Measurements from ENCODE around the gene STRN.
"Not testable (repeated sequence)": the region's sequence is repeated elsewhere in the genome, so short reads cannot be mapped to it uniquely, and the experiment has no call there.

The STRN gene

DNA sequence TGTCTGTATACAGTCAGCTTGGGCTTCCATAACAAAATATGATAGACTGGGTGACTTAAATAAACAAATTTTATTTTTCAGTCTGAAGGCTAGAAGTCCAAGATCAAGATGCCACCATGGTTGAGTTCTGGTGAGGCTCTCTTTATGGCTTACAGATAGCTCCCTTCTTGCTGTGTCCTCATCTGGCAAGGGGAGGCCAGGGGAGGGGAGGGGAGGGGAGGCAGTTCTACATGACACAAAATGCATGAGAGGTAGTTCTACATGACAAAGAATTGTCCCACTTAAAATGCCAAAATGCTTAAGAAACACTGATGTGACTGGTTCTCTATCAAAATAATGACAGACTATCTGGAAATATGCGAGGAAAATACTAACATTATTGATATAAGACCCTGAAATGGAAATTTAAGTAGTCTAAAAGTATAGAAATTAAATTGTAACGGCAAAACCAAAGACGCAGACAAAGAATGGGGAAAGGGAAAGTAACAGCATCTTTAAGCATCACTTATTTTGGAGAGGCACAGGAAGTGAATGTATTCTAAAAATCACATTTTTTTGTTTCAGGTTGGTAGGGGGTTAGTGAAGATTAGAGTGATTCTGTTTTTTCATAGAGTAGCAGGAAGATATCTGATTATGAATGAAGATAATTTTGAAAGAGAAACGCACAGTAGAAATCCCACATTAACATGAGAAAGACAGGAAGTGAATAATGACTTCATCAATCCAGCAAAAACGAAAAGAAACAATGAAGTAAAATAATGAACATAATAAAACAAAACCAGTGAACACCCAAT, 131.4 kb downstream of the STRN start:
- DNase-seq (ENCODE audit: low read depth), result no peak

DNA sequence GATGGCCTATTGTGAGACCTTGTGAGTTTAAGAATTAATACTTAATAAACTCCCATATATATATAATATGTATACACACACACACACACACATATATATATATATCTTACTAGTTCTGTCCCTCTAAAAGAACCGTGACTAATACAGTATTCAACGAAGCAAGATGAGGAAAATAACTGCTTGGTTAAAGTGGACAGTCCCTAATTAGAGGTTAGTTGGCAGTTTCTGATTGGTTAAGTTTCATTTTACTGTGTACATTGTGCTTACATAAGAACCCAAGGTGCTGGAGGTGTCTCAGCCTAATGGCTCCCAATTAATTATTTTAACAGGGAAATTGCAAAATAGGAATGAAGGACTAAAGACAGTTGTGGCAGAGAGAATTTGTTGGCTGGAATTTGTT, 132.1 kb downstream of the STRN start:
- no peak for DNase-seq (ENCODE audit: low read depth)

- no peak for DNase-seq (ENCODE audit: low read depth)
These were observed 135.2 kb downstream of the STRN start for GRCh38 chr2:36831185-36831584.

DNA sequence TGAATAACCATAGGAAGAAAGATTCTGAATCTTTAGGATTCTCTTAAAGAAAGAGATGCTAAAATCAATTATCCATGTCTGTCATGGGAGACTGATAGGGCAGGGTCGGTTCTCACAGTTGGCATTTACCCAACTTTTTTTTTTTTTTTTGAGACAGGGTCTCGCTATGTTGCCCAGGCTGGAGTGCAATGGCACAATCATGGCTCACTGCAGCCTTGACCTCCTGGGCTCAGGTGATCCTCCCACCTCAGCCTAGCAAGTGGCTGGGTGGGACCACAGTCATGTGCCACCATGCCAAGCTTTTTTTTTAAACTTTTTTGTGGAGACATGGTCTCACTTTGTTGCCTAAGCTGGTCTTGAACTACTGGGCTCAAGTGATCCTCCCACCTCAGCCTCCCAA, 141.7 kb downstream of the STRN start:
- not testable (repeated sequence) for DNase-seq (ENCODE audit: low read depth)

DNA sequence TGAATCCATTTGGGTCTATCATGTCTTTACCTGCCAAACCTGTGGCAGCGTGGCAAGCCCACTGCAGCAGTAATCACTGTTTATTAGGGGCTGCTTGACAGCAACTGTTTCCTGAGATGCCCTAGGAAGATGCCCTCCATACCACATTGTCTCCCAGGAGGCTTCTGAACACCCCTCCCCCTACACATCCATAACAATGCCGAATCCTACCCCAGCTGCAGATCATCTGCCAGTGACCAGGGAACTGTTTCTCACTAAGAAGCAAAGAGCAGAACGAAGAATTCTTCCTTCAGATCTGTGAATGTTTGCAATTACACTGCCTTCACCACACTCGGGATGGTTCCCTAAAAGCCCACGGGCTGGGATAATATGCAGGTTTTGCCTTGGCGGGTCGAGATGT, 142.1 kb downstream of the STRN start:
- DNase-seq (ENCODE audit: low read depth), result no peak

DNA sequence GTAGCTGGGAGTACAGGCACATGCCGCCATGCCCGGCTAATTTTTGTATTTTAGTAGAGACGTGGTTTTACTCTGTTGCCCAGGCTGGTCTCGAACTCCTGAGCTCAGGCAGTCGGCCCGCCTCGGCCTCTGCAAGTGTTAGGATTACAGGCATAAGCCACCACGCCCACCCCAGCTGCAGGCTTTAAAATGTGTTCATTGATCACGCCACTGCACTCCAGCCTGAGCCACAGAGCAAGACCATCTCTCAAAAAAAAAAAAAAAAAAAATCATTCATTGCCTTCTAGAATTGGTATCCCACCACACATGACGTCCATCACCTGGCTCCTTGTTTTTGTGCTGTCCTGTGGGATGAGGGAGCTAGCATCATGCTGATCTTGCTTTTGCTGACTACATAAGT, 142.5 kb downstream of the STRN start:
- DNase-seq (ENCODE audit: low read depth), result no peak

- no peak for DNase-seq (ENCODE audit: low read depth)
These were observed 145.3 kb downstream of the STRN start for GRCh38 chr2:36820942-36821605.

DNA sequence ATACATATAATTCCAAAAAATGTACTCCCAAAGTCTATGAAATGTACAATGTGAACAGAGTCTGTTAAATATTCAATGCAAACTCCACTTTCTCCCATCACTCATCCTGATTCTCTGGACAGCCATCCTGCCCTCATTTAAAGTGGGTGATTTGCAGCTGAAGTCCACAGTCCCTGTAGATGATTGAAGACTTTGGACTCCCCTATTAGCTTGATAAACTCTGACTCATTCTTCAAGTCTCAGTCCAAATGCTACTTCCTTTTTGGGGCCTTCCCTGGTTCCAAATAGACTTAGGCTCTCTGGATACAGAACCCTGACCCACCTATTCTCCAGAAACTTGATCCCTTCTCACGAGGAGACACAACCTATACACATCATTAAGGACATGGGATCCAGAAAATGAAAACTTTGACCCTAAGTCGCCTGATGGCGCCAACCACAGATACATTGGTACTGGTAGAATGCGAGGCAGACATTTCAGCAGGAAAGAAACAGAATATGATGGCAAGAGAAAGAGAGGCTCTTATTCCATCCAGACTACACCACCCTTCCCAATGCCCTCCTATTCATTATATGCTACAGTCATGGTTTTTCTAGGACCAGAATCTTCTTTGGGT, 147.1 kb downstream of the STRN start:
- DNase-seq (ENCODE audit: low read depth), result no peak

GRCh38 chr2:36818542-36818941, 147.8 kb downstream of the STRN start:
- no peak for DNase-seq (ENCODE audit: low read depth)

GRCh38 chr2:36812196-36812595, 154.1 kb downstream of the STRN start:
- DNase-seq (ENCODE audit: low read depth), result no peak

DNA sequence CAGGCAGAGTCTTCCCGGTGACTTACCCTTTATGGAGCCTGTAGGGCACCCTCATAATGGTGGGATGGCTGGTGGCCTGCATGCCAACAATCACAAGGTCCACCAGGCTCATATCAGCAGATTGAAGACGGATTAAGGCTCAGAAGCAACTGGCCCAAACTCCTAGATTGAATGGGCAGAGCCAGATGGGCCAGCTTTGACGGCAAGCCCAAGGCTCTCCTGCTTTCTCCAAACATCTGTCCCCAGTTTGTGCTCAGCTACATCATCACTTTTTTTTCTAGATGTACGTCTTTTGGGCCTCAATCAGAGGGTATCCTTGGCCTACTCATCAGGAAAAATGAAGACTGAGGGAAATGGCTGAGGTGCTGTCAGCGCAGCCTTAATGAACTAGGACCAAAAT, 155.3 kb downstream of the STRN start:
- no peak for DNase-seq (ENCODE audit: low read depth)

DNA sequence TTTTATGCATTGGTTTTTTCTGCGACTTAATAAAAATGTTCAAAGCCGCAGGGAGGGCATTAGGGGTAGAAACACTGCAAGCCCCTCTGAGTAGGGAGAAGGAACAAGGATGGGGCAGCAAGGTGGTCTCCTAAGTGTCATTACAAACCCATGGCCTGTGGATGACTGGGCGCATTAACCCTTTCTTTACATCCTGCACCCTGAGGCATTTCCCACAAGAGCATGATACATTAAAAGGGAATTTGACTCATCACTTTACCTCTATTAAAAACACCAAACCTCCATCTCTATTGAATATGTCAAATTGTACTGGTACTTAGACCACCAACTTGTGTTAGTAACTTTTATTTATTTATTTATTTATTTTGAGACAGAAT, 157.3 kb downstream of the STRN start:
- no peak for DNase-seq (ENCODE audit: low read depth)

GRCh38 chr2:36808386-36809068, 157.8 kb downstream of the STRN start:
- DNase-seq (ENCODE audit: low read depth), result no peak

- DNase-seq (ENCODE audit: low read depth), result no peak
These were observed 159.0 kb downstream of the STRN start for GRCh38 chr2:36807223-36807886.

GRCh38 chr2:36805635-36806224, 160.6 kb downstream of the STRN start:
- DNase-seq (ENCODE audit: low read depth), result no peak

DNA sequence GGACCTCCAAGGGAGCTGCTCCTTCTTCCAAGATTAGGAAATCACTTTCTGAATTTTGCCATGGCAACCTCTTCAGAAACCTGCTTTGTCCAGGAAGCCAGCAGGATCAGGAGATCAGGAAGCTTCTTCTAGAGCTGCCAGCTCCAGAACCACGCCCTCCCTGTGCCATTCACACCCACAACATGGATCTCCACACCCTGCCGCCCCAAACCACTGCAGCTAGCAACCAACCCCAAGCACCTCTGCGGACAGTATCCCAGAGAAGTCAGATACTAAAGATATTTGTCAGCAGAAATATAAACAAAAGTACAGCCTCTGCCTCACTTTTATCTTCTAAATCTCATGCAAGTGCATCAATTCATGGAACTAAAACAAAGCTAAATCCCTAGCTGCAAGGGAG, 163.4 kb downstream of the STRN start:
- DNase-seq (ENCODE audit: low read depth), result no peak

GRCh38 chr2:36801088-36801487, 165.2 kb downstream of the STRN start:
- DNase-seq (ENCODE audit: low read depth), result no peak

GRCh38 chr2:36800381-36800780, 166.0 kb downstream of the STRN start:
- peak; percentile 38 for DNase-seq (ENCODE audit: low read depth)

DNA sequence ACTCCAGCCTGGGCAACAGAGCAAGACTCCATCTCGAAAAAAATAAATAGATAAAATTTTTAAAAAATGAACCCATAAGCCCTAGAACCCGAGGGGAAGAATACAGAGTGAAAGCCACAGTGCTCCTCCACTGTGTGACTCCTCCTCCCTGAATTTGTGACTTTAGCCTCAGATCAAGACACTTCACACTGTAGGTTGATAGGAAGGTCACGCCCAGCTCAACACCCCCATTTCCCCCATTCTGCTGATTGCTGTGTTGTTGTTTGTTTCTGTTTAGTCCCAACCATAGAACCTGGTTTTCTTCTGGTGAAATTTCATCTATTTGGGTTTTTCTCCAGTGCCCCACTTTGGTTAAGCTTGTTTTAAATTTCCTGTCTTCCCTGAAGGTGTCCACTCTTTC, 167.6 kb downstream of the STRN start:
- no peak for DNase-seq (ENCODE audit: low read depth)

DNA sequence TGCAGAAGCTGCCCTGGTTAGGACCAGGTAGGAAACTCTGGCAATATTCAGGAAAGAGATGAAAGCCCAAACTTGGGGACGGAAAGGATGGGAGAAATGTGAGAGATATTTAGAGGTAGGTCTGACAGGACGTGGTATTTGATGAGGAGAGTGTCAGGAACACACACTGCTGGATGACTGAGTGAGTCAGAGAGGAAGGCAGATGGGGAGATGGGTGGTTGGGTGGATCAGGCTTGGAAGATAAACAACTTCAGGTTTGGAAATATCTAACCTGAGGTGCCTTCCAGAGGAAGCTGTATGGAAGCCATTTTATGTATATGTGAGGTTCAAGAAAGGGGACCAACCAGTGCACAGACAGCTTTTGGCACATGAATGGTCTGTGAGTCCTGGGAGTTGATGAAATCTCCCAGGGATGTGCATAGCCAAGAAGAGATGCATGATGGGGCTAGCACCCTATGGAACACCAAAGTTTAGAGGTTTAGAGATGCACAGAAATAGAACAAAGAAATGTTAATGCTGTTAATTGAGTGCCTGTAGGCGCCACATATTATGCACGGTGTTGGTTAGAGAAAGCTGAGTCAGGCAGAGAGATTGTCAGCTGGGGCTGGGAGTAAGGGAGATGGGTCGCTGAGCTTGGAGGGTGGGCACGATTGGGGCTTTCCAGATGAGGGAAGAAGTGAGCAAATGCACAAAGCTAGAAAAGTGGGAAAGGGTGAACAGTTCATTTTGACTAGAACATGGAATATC, 168.8 kb downstream of the STRN start:
- no peak for DNase-seq (ENCODE audit: low read depth)

Data from activated T-helper 9 cell treated with anti-CD3 and anti-CD28 coated beads, Interleukin-2, amount 50 U/mL, for 16 hours (primary cell).